Activated T-helper 17 cell treated with anti-CD3 and anti-CD28 coated beads, Interleukin-2, amount 50 U/mL, for 72 hours (primary cell): ENCODE data around the gene GRIK3. TPM values are rescaled to one million over a fixed set of nuclear protein-coding genes. Genes with fewer than 3 reads are reported as not detected.

ENCODE experiments used
- ATAC-seq: fragments of 150-1000 bp; cut with Tn5 transposase; replicated peaks from 2 replicates; pipeline ENCODE4 v1.10.0; 2021; ENCODE audit warnings: mild to moderate bottlenecking, moderate library complexity
- H3K27ac Mint-ChIP-seq: one replicate; pipeline ENCODE4 v1.8.0; 2022; ENCODE audit warnings: mixed read lengths
- H3K27me3 Mint-ChIP-seq: one replicate; pipeline ENCODE4 v1.8.0; 2022; ENCODE audit warnings: mixed read lengths
- H3K36me3 Mint-ChIP-seq: one replicate; pipeline ENCODE4 v1.8.0; 2022; ENCODE audit warnings: low read depth, mild to moderate bottlenecking, mixed read lengths
- H3K4me1 Mint-ChIP-seq: one replicate; pipeline ENCODE4 v1.8.0; 2022; ENCODE audit warnings: mixed read lengths
- H3K4me3 Mint-ChIP-seq: one replicate; pipeline ENCODE4 v1.8.0; 2022; ENCODE audit warnings: mild to moderate bottlenecking, mixed read lengths
- H3K9me3 Mint-ChIP-seq: one replicate; pipeline ENCODE4 v1.8.0; 2022; ENCODE audit warnings: mixed read lengths
- total RNA-seq, 2 donors: library from RNA; stranded (reverse); gene quantifications; one replicate each; pipeline ENCODE4 v1.2.3, GENCODE V29; 2022

The GRIK3 gene
- total RNA-seq, 2 donors from 2014 or later, result not detected

DNA sequence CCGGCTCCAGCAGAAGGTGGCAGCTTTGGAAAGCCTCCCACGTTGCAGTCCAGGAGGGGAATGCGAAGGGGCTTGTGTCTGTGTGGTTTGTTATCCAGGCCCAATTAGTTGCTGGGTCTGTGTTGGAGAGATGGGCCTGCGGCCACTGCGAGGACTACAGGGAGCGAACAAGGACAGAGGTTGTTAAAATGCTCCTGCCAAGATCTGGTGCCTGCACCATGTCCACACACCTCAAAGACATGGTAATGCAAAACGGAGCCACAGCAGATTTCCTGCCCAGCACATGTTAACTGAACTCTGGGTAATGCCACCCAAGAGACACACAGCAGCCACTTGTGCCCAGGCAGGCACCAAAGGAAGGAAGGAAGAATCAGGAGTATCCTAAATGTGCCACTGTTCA is 18.6 kb downstream of the GRIK3 start:
- no peak overlapping the region for H3K27ac Mint-ChIP-seq
- no peaks in the 10 kb centered on the region for H3K36me3 Mint-ChIP-seq
- ATAC-seq, result no peak
- H3K9me3 Mint-ChIP-seq, result no peaks in the 10 kb centered on the region
- peaks cover 20% of the 10 kb centered on the region for H3K27me3 Mint-ChIP-seq
- H3K4me1 Mint-ChIP-seq, result no peaks in the 10 kb centered on the region
- no peak overlapping the region for H3K4me3 Mint-ChIP-seq

GRCh38 chr1:37012226-37012625 is 22.1 kb downstream of the GRIK3 start:
- H3K27me3 Mint-ChIP-seq, result peaks cover 8% of the 10 kb centered on the region
- no peaks in the 10 kb centered on the region for H3K9me3 Mint-ChIP-seq
- H3K4me3 Mint-ChIP-seq, result no peak overlapping the region

GRCh38 chr1:37010011-37010410 is 24.3 kb downstream of the GRIK3 start:
- Mint-ChIP-seq H3K9me3 (no peaks in the 10 kb centered on the region), H3K27me3 (peaks cover 8% of the 10 kb centered on the region), H3K4me1 (no peaks in the 10 kb centered on the region), H3K36me3 (no peaks in the 10 kb centered on the region), H3K27ac (no peak overlapping the region), H3K4me3 (no peak overlapping the region)
- no peak for ATAC-seq

More at GRCh38 chr1:37012226-37012625, 22.1 kb downstream of the GRIK3 start:
- H3K27ac Mint-ChIP-seq, result no peak overlapping the region
- H3K4me1 Mint-ChIP-seq, result no peaks in the 10 kb centered on the region
- H3K36me3 Mint-ChIP-seq, result no peaks in the 10 kb centered on the region
- ATAC-seq, result no peak

DNA sequence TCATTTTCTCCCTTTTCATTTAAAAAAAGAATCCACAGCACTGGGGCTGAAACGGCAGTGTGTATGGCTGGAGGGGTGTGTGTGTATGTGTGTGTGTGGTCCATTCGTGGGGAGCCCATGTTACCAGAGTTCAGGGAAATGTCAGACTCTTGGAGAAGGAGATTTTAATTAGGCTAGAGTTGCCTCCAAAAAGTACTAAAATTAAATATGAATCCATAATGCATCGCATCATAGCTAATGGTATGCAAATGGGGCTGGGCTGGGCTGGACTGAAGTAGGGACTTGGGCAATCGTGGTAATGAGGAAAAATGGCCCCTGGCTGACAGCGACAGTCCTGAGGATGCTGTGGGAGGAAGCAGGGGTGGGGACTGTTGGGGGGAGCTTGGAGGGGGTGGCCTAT is 24.8 kb downstream of the GRIK3 start:
- Mint-ChIP-seq H3K27me3 (peaks cover 8% of the 10 kb centered on the region), H3K27ac (no peak overlapping the region), H3K36me3 (no peaks in the 10 kb centered on the region), H3K4me1 (no peaks in the 10 kb centered on the region), H3K9me3 (no peaks in the 10 kb centered on the region), H3K4me3 (no peak overlapping the region)
- no peak for ATAC-seq

- peaks cover 14% of the 10 kb centered on the region for H3K27me3 Mint-ChIP-seq
- no peak for ATAC-seq
- no peaks in the 10 kb centered on the region for H3K4me1 Mint-ChIP-seq
- no peak overlapping the region for H3K27ac Mint-ChIP-seq
- H3K4me3 Mint-ChIP-seq, result no peak overlapping the region
- no peaks in the 10 kb centered on the region for H3K36me3 Mint-ChIP-seq
- H3K9me3 Mint-ChIP-seq, result no peaks in the 10 kb centered on the region
Observed at GRCh38 chr1:37006132-37006868, 28.0 kb downstream of the GRIK3 start.

DNA sequence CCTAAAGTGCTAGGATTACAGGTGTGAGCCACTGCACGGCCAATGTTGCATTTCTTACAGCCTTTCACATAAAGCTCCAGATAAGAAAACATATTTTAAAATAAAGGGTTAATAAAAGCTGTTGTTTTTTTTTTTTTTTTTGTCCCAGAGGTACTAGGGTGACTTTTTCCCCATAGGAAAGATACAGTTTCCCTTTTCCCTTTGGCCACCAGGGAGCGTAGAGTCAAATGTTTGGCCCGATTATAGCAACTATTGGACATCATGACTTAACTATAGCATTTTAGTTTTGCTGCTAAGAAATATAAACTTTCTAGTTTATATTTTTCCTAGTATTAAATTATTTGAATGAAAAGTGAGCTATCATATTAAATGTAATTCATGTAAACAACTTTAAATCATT is 31.4 kb downstream of the GRIK3 start:
- Mint-ChIP-seq H3K27ac (no peak overlapping the region), H3K9me3 (no peaks in the 10 kb centered on the region), H3K4me3 (no peak overlapping the region), H3K27me3 (peaks cover 14% of the 10 kb centered on the region), H3K4me1 (no peaks in the 10 kb centered on the region), H3K36me3 (no peaks in the 10 kb centered on the region)
- no peak for ATAC-seq

GRCh38 chr1:37001703-37002102 is 32.6 kb downstream of the GRIK3 start:
- Mint-ChIP-seq H3K4me1 (no peaks in the 10 kb centered on the region), H3K27ac (no peak overlapping the region), H3K9me3 (no peaks in the 10 kb centered on the region), H3K4me3 (no peak overlapping the region), H3K36me3 (no peaks in the 10 kb centered on the region), H3K27me3 (peaks cover 14% of the 10 kb centered on the region)
- ATAC-seq, result no peak

DNA sequence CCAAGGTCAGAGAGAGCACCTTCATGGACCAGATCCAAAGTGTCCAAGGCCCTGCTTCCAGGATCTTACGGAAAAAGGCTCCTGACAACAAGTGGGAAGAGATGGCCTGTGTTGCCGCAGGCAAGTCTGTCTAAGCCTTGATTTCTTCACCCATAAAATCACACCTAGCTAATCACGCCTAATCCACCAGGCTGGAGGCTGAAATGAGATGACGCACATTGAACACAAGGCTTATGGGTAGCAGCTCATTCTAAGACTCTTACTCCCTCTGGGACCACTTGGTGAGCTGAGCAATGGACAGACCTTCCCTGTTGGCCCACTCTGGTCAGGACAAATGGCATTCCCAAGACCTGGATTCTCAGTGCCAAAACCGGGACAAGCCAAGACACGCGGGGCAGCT is 38.2 kb downstream of the GRIK3 start:
- no peaks in the 10 kb centered on the region for H3K36me3 Mint-ChIP-seq
- H3K4me3 Mint-ChIP-seq, result no peak overlapping the region
- H3K27me3 Mint-ChIP-seq, result peaks cover 23% of the 10 kb centered on the region
- H3K27ac Mint-ChIP-seq, result no peak overlapping the region
- no peaks in the 10 kb centered on the region for H3K4me1 Mint-ChIP-seq
- no peaks in the 10 kb centered on the region for H3K9me3 Mint-ChIP-seq
- no peak for ATAC-seq

DNA sequence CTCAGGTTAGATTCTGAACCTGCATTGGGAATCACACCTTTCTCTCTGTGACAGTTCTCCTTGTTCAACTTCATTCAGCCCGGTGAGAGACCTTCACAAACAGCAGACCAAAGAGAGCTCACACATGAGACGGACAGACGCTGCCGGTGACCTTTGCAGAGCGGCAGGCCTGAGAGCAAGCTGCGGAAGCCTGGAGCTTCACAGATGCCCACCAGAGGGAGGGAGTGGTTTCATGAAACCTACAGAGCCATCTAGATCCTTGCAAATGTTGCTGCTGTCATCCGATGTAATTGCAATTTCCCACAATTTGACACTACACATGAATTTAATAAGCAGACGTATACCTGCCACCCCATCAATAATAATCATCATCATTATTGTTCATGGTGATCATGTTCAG is 39.4 kb downstream of the GRIK3 start:
- H3K27me3 Mint-ChIP-seq, result peaks cover 23% of the 10 kb centered on the region
- H3K4me1 Mint-ChIP-seq, result no peaks in the 10 kb centered on the region
- H3K27ac Mint-ChIP-seq, result no peak overlapping the region
- no peaks in the 10 kb centered on the region for H3K36me3 Mint-ChIP-seq
- ATAC-seq, result no peak
- no peaks in the 10 kb centered on the region for H3K9me3 Mint-ChIP-seq
- no peak overlapping the region for H3K4me3 Mint-ChIP-seq

DNA sequence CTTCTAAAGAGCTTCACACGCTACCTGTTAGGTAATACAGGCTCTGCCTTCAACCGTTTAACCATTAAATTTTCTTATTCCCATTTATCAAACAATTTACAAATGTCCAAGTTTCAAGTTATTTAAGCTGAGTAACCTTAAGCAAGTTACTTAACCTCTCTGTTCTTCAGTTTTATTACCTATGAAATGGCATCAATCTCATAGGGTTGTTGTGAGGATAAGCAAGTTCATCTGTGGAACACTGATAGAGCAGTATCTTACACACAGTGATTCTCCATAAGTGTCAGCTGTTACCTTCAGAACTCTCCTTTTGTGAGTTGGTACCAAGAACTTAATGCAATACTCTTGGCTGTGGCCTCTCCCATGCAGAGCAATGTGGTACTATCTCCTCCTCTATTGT is 40.0 kb downstream of the GRIK3 start:
- no peak overlapping the region for H3K4me3 Mint-ChIP-seq
- H3K27ac Mint-ChIP-seq, result no peak overlapping the region
- H3K36me3 Mint-ChIP-seq, result no peaks in the 10 kb centered on the region
- no peaks in the 10 kb centered on the region for H3K4me1 Mint-ChIP-seq
- H3K27me3 Mint-ChIP-seq, result peaks cover 23% of the 10 kb centered on the region
- H3K9me3 Mint-ChIP-seq, result no peaks in the 10 kb centered on the region
- ATAC-seq, result no peak

- no peak overlapping the region for H3K27ac Mint-ChIP-seq
- H3K36me3 Mint-ChIP-seq, result no peaks in the 10 kb centered on the region
- H3K27me3 Mint-ChIP-seq, result peaks cover 26% of the 10 kb centered on the region
- H3K4me1 Mint-ChIP-seq, result no peaks in the 10 kb centered on the region
- no peak overlapping the region for H3K4me3 Mint-ChIP-seq
- no peak for ATAC-seq
- H3K9me3 Mint-ChIP-seq, result no peaks in the 10 kb centered on the region
Observed at GRCh38 chr1:36992139-36992943, 42.0 kb downstream of the GRIK3 start.

DNA sequence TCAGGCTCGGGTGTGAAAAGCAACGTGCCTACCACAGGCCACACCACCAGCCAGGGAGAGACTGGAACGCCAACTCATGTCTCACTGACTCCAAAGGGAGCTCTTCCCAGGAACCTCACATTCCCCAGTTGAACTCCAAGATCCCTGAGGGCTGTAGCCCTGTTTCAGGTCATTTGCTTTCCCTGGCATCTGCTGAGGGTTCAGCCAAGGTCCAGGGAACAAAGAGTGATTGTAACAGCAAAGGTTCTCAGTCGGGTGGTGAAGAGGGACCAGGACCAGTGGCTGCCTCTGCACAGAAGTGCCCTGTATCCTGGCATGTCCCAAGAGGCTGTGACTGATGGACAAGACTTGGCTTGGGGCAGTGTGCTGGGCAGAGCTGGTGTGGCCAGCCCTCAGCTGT is 42.8 kb downstream of the GRIK3 start:
- Mint-ChIP-seq H3K9me3 (no peaks in the 10 kb centered on the region), H3K4me1 (no peaks in the 10 kb centered on the region), H3K27me3 (peaks cover 19% of the 10 kb centered on the region), H3K36me3 (no peaks in the 10 kb centered on the region), H3K4me3 (no peak overlapping the region), H3K27ac (no peak overlapping the region)
- ATAC-seq, result no peak

DNA sequence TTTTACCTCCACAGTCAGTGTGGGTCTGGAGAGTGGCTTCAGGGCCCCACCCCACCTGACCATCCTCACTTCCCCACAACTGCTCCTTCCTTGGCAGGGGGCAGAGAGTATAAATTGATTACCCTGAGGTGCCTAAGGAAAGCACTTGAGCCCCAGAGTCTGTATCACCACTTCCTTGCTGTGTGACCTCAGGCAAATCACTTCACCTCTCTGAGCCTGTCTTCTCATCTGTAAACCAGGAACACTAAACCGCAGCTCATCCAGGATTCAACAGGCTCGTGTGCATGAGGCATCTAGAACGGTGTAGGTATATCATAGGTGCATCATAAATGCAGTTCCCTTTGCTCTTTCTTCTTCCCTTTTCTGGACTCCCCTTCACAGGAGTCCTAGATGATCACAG is 43.4 kb downstream of the GRIK3 start:
- ATAC-seq, result no peak
- Mint-ChIP-seq H3K27ac (no peak overlapping the region), H3K4me3 (no peak overlapping the region)

DNA sequence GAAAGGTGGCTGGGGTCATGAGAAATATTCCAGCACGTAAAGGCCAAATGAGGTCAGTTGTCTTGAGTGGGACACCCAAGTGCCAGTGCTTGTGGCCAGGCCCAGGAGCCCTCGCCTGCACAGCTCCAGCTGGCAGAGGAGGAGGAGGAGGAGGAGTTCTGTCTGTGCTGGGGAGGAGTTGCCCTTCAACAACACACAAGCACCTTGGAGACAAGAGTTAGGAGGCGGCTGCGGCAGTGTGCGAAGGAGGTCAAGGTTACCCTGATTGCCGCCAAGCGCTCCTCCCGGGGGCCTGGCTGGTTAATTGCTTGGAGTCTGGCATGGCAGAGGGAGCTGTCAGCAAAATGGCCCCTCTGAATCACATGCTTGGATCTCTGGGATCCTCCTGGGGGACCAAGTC is 45.1 kb downstream of the GRIK3 start:
- Mint-ChIP-seq H3K27me3 (peaks cover 26% of the 10 kb centered on the region), H3K4me1 (no peaks in the 10 kb centered on the region), H3K4me3 (no peak overlapping the region), H3K27ac (no peak overlapping the region), H3K36me3 (no peaks in the 10 kb centered on the region), H3K9me3 (no peaks in the 10 kb centered on the region)
- no peak for ATAC-seq

More for the DNA sequence above, 43.4 kb downstream of the GRIK3 start:
- Mint-ChIP-seq H3K9me3 (no peaks in the 10 kb centered on the region), H3K36me3 (no peaks in the 10 kb centered on the region), H3K4me1 (no peaks in the 10 kb centered on the region), H3K27me3 (peaks cover 22% of the 10 kb centered on the region)

GRCh38 chr1:36988741-36989193 is 45.5 kb downstream of the GRIK3 start:
- no peak overlapping the region for H3K27ac Mint-ChIP-seq
- H3K4me1 Mint-ChIP-seq, result no peaks in the 10 kb centered on the region
- no peaks in the 10 kb centered on the region for H3K36me3 Mint-ChIP-seq
- peaks cover 29% of the 10 kb centered on the region for H3K27me3 Mint-ChIP-seq
- no peaks in the 10 kb centered on the region for H3K9me3 Mint-ChIP-seq
- ATAC-seq, result no peak
- H3K4me3 Mint-ChIP-seq, result no peak overlapping the region
